SK-N-MC (cell line): ENCODE data around the gene PCIF1.

Source experiments
- EZH2 ChIP-seq: fragments of 200-600 bp; sonication (generic); IDR thresholded peaks from one replicate; pipeline ENCODE4 v1.6.1; 2017; ENCODE audit warnings: antibody characterized with exemption
- FOXP2 ChIP-seq: optimal IDR thresholded peaks from 2 replicates; pipeline ENCODE3; 2011; ENCODE audit warnings: mild to moderate bottlenecking, moderate library complexity; ENCODE audit not compliant: insufficient read depth; ENCODE audit errors: extremely low read length, control extremely low read depth
- POLR2AphosphoS5 ChIP-seq: IDR thresholded peaks from 2 replicates; pipeline ENCODE4 v1.6.1; 2012; ENCODE audit warnings: mild to moderate bottlenecking, low read depth, low read length, borderline replicate concordance

GRCh38 chr20:45993197-45993951 is 58.9 kb downstream of the PCIF1 start:
- TF ChIP-seq EZH2 (no peak), POLR2AphosphoS5 (no peak), FOXP2 (no peak)
